HepG2 (cell line): ENCODE data around the gene AFAP1. TPM values are rescaled to one million over a fixed set of nuclear protein-coding genes. Genes with fewer than 3 reads are reported as not detected.

Experiments used
- ATAC-seq: fragments of 200-7000 bp; cut with Tn5 transposase; 3 replicates; pipeline ENCODE4 v1.9.1; 2020; ENCODE audit warnings: mild to moderate bottlenecking, moderate library complexity
- BruUV-seq: library from RNA; stranded (reverse); fragments of 400-500 nt; replicated peaks from 2 replicates; lab custom pipeline; 2021; lab: Mats Ljungman, UMichigan
- CTCF ChIA-PET: fragments of 300-600 bp; formaldehyde crosslinking; extraction: SDS; loops from one replicate; lab custom pipeline; 2021; ENCODE audit warnings: low total read pairs, inconsistent platforms, low intra/inter-chr PET ratio; lab: Yijun Ruan, JAX
- POLR2A ChIA-PET: fragments of 350-600 bp; sonication (Branson Sonifier 250); formaldehyde crosslinking; loops from one replicate; lab custom pipeline; 2020; ENCODE audit warnings: antibody characterized with exemption, inconsistent platforms; lab: Yijun Ruan, JAX
- DNase-seq: peaks from one replicate; pipeline ENCODE4 v3.0.0-alpha.2; 2015; ENCODE audit warnings: low spot score
- FAIRE-seq: peaks from 3 replicates; lab custom pipeline; 2011; peaks lifted over from hg19 to GRCh38; lab: Jason Lieb, UNC
- H2AFZ ChIP-seq: one replicate; pipeline ENCODE4 v1.6.1; 2011; ENCODE audit warnings: low read length, inconsistent platforms
- H3K27ac ChIP-seq: fragments of 300-600 bp; 3 replicates; pipeline ENCODE4 v1.8.0; 2011; ENCODE audit warnings: mixed run types, mild to moderate bottlenecking, mixed read lengths, low read length, inconsistent platforms; ENCODE audit not compliant: insufficient read depth; ENCODE audit errors: extremely low read length
- H3K27me3 ChIP-seq, 2 experiments: fragments of 200-600 bp in 1 of 2; 2 replicates in 1 of 2; 3 replicates in 1 of 2; pipeline versions ENCODE4 v1.6.0 to v1.8.0; 2011; ENCODE audit warnings: low read length in 2 of 2, mild to moderate bottlenecking in 2 of 2, moderate library complexity in 2 of 2, inconsistent platforms in 1 of 2; ENCODE audit not compliant: insufficient read depth in 2 of 2, control insufficient read depth in 1 of 2
- H3K36me3 ChIP-seq, 2 experiments: fragments of 200-600 bp in 1 of 2; replicated peaks in 1 of 2; 2 replicates in 1 of 2; 3 replicates in 1 of 2; pipeline versions ENCODE4 v1.5.1 to v1.8.0; 2011; ENCODE audit warnings: low read length in 2 of 2, inconsistent platforms in 1 of 2; ENCODE audit not compliant: insufficient read depth in 2 of 2, control insufficient read depth in 1 of 2
- H3K4me1 ChIP-seq: 2 replicates; pipeline ENCODE4 v1.5.1; 2012; ENCODE audit warnings: low read length, inconsistent platforms; ENCODE audit not compliant: insufficient read depth
- H3K4me2 ChIP-seq: 2 replicates; pipeline ENCODE4 v1.6.0; 2011; ENCODE audit warnings: low read depth, low read length, inconsistent platforms
- H3K4me3 ChIP-seq, 3 experiments: fragments of 200-600 bp in 1 of 3; sonication (generic), shearing (Covaris generic) in 1 of 3; replicated peaks in 1 of 3; 2 replicates each; pipeline ENCODE4 v1.5.1; 2011 to 2016; ENCODE audit warnings: low read length in 3 of 3, inconsistent platforms in 2 of 3, low read depth in 2 of 3, mild to moderate bottlenecking in 2 of 3, control low read depth in 1 of 3, mixed read lengths in 1 of 3; ENCODE audit not compliant: insufficient read depth in 1 of 3
- H3K79me2 ChIP-seq: one replicate; pipeline ENCODE4 v1.6.1; 2011; ENCODE audit warnings: low read length, inconsistent platforms; ENCODE audit not compliant: insufficient read depth
- H3K9ac ChIP-seq: 2 replicates; pipeline ENCODE4 v1.6.0; 2011; ENCODE audit warnings: mild to moderate bottlenecking, low read depth, low read length, inconsistent platforms; ENCODE audit not compliant: insufficient read depth
- H3K9me3 ChIP-seq: 2 replicates; pipeline ENCODE4 v1.5.1; 2012; ENCODE audit warnings: mild to moderate bottlenecking, low read length
- H4K20me1 ChIP-seq: 2 replicates; pipeline ENCODE4 v1.6.0; 2011; ENCODE audit warnings: inconsistent platforms, mild to moderate bottlenecking, low read length, moderate library complexity; ENCODE audit not compliant: insufficient read depth
- HDAC1 ChIP-seq: sonication (generic); formaldehyde crosslinking; IDR thresholded peaks from 2 replicates; pipeline ENCODE4 v1.5.1; 2020; ENCODE audit warnings: mild to moderate bottlenecking, missing genetic modification reagents
- HNF4A ChIP-seq: sonication (generic); formaldehyde crosslinking; IDR thresholded peaks from 2 replicates; pipeline ENCODE4 v1.4.0; 2020; ENCODE audit warnings: missing genetic modification reagents
- MIXL1 ChIP-seq: IDR thresholded peaks from 2 replicates; pipeline ENCODE4 v1.6.1; 2016
- PHF21A ChIP-seq: sonication (generic); formaldehyde crosslinking; IDR thresholded peaks from 2 replicates; pipeline ENCODE4 v1.5.0; 2020; ENCODE audit warnings: mild to moderate bottlenecking, missing genetic modification reagents
- RBFOX2 ChIP-seq: fragments of 200-400 bp; formaldehyde crosslinking; IDR thresholded peaks from 2 replicates; pipeline ENCODE4 v1.6.1; 2017; ENCODE audit warnings: low read depth, mild to moderate bottlenecking, low read length
- SRF ChIP-seq: IDR thresholded peaks from 2 replicates; pipeline ENCODE4 v1.6.1; 2011; ENCODE audit warnings: mild to moderate bottlenecking, low read depth, low read length, moderate library complexity
- TBP ChIP-seq: sonication (generic); formaldehyde crosslinking; IDR thresholded peaks from 2 replicates; pipeline ENCODE4 v1.5.0; 2020; ENCODE audit warnings: missing genetic modification reagents
- ZBTB1 ChIP-seq: sonication (generic); formaldehyde crosslinking; IDR thresholded peaks from 2 replicates; pipeline ENCODE4 v1.4.0; 2020; ENCODE audit warnings: missing genetic modification reagents, borderline replicate concordance
- ZNF607 ChIP-seq: sonication (generic); formaldehyde crosslinking; IDR thresholded peaks from 2 replicates; pipeline ENCODE4 v1.5.1; 2020; ENCODE audit warnings: missing genetic modification reagents, mild to moderate bottlenecking, borderline replicate concordance
- WGBS: methylation state at CpG from one replicate; pipeline ENCODE4 v1.1.6; 2017; ENCODE audit warnings: low lambda C conversion rate; 5-methylcytosine and 5-hydroxymethylcytosine counted together
- in situ Hi-C: cut with HindIII; loops from 2 replicates; pipeline ENCODE4 v1.10.0; 2017; ENCODE audit warnings: low pct_unique_long_range_greater_than_20kb; ENCODE audit not compliant: extremely low pct_ligation_motif_present
- intact Hi-C: fragments of 100-400 bp; cut with micrococcal nuclease; formaldehyde crosslinking; loops from one replicate; pipeline ENCODE4 v1.10.0; 2022; ENCODE audit not compliant: unreplicated experiment
- polyA plus RNA-seq, 8 experiments: library from polyadenylated mRNA; depleted of rRNA in 3 of 8; stranded (reverse) in 7 of 8; unstranded in 1 of 8; fragments of >200 nt; fragmentation: Illumina TruSeq in 4 of 8; extraction: Trizol in 4 of 8; gene quantifications; 2 replicates each; pipeline versions ENCODE4 v1.2.1 to v1.2.3, GENCODE V29; 2011 to 2016; ENCODE audit warnings: low read depth in 4 of 8, missing spikeins in 1 of 8, mixed read lengths in 1 of 8; ENCODE audit not compliant: insufficient read depth in 1 of 8
- total RNA-seq, 5 experiments: library from RNA; depleted of rRNA; stranded (reverse); fragments of >200 nt; fragmentation: Illumina TruSeq; extraction: Trizol; gene quantifications; 2 replicates each; pipeline ENCODE4 v1.2.3, GENCODE V29; 2016; ENCODE audit warnings: low read depth in 1 of 5
- TF ChIP-seq, protein P1 (sequence below): sonication (generic); formaldehyde crosslinking; IDR thresholded peaks from 2 replicates; pipeline ENCODE4 v1.4.0; 2020; ENCODE audit warnings: missing genetic modification reagents, mild to moderate bottlenecking, borderline replicate concordance
- TF ChIP-seq, protein P2 (sequence below): sonication (generic); formaldehyde crosslinking; IDR thresholded peaks from 2 replicates; pipeline ENCODE4 v1.4.0; 2020; ENCODE audit warnings: mild to moderate bottlenecking, missing genetic modification reagents
- TF ChIP-seq, protein P3 (sequence below): fragments of 450-650 bp; IDR thresholded peaks from 2 replicates; pipeline ENCODE4 v1.6.1; 2017; ENCODE audit warnings: mild to moderate bottlenecking

The AFAP1 gene
- total and polyA plus RNA-seq, 2 of the 13 experiments (the other 11 are each of a cell fraction or from before 2014, with no cell fraction given), result 2.5 TPM

DNA sequence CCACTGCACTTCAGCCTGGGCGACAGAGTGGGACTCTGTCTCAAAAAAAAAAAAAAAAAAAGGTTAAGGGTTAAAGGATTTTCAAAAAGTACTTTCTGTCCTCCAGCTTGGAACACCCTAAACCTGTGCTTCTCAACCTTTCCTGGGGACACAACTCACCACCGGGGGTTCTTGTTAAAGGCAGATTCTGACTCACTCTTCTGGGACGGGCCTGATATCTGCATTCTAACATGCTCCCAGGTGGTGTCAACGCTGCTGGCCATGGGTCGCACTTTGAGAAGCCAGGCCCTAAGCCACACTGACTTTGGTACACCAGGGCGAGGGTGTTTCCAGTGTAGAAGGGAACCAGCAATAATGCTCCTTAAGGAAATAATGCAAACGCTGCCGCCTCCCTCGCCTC is 46.1 kb downstream of the AFAP1 start (continued):
- TF ChIP-seq, protein P1, sequence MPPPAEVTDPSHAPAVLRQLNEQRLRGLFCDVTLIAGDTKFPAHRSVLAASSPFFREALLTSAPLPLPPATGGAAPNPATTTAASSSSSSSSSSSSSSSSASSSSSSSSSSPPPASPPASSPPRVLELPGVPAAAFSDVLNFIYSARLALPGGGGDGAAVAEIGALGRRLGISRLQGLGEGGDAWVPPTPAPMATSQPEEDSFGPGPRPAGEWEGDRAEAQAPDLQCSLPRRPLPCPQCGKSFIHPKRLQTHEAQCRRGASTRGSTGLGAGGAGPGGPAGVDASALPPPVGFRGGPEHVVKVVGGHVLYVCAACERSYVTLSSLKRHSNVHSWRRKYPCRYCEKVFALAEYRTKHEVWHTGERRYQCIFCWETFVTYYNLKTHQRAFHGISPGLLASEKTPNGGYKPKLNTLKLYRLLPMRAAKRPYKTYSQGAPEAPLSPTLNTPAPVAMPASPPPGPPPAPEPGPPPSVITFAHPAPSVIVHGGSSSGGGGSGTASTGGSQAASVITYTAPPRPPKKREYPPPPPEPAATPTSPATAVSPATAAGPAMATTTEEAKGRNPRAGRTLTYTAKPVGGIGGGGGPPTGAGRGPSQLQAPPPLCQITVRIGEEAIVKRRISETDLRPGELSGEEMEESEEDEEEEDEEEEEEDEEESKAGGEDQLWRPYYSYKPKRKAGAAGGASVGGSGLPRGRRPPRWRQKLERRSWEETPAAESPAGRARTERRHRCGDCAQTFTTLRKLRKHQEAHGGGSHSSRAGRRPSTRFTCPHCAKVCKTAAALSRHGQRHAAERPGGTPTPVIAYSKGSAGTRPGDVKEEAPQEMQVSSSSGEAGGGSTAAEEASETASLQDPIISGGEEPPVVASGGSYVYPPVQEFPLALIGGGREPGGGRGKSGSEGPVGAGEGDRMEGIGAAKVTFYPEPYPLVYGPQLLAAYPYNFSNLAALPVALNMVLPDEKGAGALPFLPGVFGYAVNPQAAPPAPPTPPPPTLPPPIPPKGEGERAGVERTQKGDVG (CRISPR knock-in tag), result no peak
- TF ChIP-seq RBFOX2 (no peak), HDAC1 (CRISPR knock-in tag) (no peak), HNF4A (CRISPR knock-in tag) (no peak)
- TF ChIP-seq, protein P2, sequence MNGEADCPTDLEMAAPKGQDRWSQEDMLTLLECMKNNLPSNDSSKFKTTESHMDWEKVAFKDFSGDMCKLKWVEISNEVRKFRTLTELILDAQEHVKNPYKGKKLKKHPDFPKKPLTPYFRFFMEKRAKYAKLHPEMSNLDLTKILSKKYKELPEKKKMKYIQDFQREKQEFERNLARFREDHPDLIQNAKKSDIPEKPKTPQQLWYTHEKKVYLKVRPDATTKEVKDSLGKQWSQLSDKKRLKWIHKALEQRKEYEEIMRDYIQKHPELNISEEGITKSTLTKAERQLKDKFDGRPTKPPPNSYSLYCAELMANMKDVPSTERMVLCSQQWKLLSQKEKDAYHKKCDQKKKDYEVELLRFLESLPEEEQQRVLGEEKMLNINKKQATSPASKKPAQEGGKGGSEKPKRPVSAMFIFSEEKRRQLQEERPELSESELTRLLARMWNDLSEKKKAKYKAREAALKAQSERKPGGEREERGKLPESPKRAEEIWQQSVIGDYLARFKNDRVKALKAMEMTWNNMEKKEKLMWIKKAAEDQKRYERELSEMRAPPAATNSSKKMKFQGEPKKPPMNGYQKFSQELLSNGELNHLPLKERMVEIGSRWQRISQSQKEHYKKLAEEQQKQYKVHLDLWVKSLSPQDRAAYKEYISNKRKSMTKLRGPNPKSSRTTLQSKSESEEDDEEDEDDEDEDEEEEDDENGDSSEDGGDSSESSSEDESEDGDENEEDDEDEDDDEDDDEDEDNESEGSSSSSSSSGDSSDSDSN (CRISPR knock-in tag), result no peak

DNA sequence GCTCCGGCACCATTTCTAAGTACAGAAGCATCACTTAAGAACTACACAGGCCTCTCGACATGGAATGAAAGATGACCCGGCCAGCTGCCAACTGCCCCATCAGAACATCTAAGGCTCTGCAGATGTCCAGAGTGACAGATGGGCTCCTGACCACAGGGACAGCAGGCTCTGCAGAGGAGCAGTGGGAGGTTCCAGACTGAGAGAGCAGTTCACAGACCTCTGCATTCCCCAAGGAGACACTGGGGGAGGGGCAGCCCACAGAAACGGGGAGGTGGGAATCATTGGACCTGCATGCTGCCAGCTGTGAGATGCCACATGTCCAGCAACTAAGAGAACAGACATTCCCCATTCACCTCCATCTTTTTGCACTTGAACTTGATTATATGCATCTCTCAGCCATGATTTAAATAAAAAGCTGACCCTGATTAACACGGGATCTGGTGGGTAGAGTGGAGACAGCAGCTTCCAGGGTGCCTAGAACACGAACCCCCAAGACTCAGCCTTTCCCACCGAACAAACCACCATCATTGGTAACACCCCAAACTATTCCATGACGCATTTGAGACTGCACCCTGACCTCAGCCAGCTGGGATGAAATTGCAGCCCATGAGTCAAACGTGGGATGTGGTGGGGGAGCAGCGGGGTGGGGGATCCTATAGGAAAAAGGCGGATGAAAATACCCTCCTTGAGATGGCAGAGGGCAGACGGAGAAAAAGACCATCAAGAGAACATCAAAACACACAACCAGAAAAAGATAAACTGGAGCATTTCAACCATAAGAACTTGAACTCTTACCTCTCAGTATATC is 47.2 kb downstream of the AFAP1 start:
- Histone ChIP-seq H4K20me1 (peaks cover 3% of the 10 kb centered on the region; the same call in 1 of the 2 replicates), H3K36me3 (no peaks in the 10 kb centered on the region), H3K9ac (no peak overlapping the region), H3K4me2 (no peak overlapping the region), H3K9me3 (0 out of 2 replicates have a peak, but pooled peaks cover 4% of the 10 kb centered on the region), H3K27ac (no peak overlapping the region), H2AFZ (no peak overlapping the region), H3K4me1 (peaks cover 43% of the 10 kb centered on the region), H3K4me3 (no peak overlapping the region), H3K79me2 (no peaks in the 10 kb centered on the region), H3K27me3 (no peaks in the 10 kb centered on the region)
- no TSS peak for BruUV-seq
- in situ Hi-C loops (no loop called here), intact Hi-C loops (no loop called here)
- POLR2A ChIA-PET, result interaction anchor here (1.3 kb wide), 1 partner anchor 14 kb away, joined by 6 read pairs; no protein-coding TSS in a partner anchor
- CTCF ChIA-PET, result no interaction called here
- 70% methylated on average over 11 of the region's 12 CpGs for WGBS
- FAIRE-seq (no peak), DNase-seq (no peak), ATAC-seq (no peak)
- no peak for TF ChIP-seq ZBTB1
- TF ChIP-seq SRF, result no peak
- no peak for TF ChIP-seq TBP (CRISPR knock-in tag)
- no peak for TF ChIP-seq MIXL1 (CRISPR knock-in tag)
- TF ChIP-seq PHF21A (CRISPR knock-in tag), result no peak
- no peak for TF ChIP-seq ZNF607 (CRISPR knock-in tag)
- TF ChIP-seq, protein P3, sequence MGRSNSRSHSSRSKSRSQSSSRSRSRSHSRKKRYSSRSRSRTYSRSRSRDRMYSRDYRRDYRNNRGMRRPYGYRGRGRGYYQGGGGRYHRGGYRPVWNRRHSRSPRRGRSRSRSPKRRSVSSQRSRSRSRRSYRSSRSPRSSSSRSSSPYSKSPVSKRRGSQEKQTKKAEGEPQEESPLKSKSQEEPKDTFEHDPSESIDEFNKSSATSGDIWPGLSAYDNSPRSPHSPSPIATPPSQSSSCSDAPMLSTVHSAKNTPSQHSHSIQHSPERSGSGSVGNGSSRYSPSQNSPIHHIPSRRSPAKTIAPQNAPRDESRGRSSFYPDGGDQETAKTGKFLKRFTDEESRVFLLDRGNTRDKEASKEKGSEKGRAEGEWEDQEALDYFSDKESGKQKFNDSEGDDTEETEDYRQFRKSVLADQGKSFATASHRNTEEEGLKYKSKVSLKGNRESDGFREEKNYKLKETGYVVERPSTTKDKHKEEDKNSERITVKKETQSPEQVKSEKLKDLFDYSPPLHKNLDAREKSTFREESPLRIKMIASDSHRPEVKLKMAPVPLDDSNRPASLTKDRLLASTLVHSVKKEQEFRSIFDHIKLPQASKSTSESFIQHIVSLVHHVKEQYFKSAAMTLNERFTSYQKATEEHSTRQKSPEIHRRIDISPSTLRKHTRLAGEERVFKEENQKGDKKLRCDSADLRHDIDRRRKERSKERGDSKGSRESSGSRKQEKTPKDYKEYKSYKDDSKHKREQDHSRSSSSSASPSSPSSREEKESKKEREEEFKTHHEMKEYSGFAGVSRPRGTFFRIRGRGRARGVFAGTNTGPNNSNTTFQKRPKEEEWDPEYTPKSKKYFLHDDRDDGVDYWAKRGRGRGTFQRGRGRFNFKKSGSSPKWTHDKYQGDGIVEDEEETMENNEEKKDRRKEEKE, result no peak
